GM08714 (cell line): ENCODE measurements around the gene IL18RAP.

ENCODE experiments used
- H3K4me3 ChIP-seq: fragments of 200-500 bp; sonication (Bioruptor generic); 2 replicates; pipeline ENCODE4 v1.5.1; 2014; ENCODE audit warnings: mild to moderate bottlenecking, low read length, inconsistent platforms
- ZNF274 ChIP-seq: IDR thresholded peaks from 2 replicates; pipeline ENCODE4 v1.6.1; 2012; ENCODE audit warnings: mild to moderate bottlenecking, low read depth, low read length

IL18RAP gene

GRCh38 chr2:102401456-102401855 lies 21.5 kb upstream of the IL18RAP start:
- H3K4me3 ChIP-seq, result no peak overlapping the region
- no peak for TF ChIP-seq ZNF274

GRCh38 chr2:102401865-102402264 lies 21.1 kb upstream of the IL18RAP start:
- H3K4me3 ChIP-seq, result no peak overlapping the region
- TF ChIP-seq ZNF274, result no peak

- no peak overlapping the region for H3K4me3 ChIP-seq
- TF ChIP-seq ZNF274, result no peak
Measured at GRCh38 chr2:102410952-102411351, 12.0 kb upstream of the IL18RAP start.

GRCh38 chr2:102412199-102412598 lies 10.8 kb upstream of the IL18RAP start:
- no peak overlapping the region for H3K4me3 ChIP-seq
- TF ChIP-seq ZNF274, result no peak

GRCh38 chr2:102417946-102418345 lies 5.0 kb upstream of the IL18RAP start:
- H3K4me3 ChIP-seq, result no peak overlapping the region
- TF ChIP-seq ZNF274, result no peak

DNA sequence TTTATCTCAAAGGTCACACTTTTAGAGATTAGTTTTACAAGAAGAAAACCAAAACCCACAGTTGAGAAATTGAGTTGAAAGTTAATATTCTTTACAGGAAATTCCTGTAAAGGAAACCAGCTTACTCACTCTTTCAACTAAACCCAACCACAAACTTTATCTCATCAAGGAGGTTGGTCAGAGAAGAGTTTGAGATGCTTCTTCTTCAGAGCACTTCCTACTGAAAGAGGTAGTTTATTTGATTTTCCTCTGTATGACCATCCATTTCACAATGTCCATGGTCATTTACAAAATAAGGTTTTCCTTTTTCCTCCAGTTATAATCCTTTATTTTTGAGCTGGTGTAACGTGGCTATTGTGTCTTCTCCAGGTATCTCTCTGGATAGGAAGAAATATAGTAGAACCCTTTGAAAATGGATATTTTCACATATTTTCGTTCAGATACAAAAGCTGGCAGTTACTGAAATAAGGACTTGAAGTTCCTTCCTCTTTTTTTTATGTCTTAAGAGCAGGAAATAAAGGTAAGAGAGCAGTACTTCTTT lies 4.5 kb upstream of the IL18RAP start:
- no peak overlapping the region for H3K4me3 ChIP-seq
- TF ChIP-seq ZNF274, result no peak

DNA sequence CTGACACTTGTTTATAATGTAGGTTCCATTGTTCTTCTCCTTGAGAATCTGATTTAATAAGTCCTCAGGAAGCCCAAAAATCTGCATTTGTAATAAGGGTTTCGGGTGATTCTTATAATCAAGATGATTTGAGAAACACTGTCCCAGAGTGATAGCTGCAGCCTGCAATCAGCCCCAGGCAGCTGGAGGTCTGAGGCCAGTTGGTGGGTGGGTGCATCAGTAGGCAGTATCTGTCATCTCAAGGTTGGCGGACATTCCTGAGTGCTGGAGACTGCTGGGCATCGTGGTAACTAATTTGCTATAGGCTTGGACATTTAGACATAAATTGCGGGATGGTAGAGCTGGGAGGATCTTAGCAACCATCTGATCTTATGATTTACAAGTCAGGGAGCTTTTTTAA lies 2.7 kb upstream of the IL18RAP start:
- H3K4me3 ChIP-seq, result no peak overlapping the region
- no peak for TF ChIP-seq ZNF274

- no peak for TF ChIP-seq ZNF274
- H3K4me3 ChIP-seq, result no peak overlapping the region
Measured at GRCh38 chr2:102421890-102422759, 835 bp upstream of the IL18RAP start.

DNA sequence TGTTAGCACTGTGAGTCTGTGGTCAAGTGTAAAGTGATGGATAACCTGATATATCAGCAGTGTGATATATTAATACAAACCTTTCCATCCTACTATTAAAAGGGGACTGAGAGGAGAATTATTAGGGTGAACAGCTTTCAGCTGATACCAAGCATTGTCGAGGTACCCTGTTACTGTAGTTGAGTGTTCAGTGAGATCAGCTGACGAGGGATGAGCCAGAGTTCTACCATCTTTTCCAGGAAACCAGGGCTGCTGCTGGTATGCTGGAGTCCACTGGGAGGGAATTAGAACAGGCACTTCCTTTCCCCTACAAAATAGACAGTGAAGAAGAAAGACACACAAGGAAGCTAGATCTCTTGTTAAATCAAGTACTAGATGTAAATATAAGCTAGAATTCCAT lies 408 bp downstream of the IL18RAP start:
- no peak for TF ChIP-seq ZNF274
- H3K4me3 ChIP-seq, result no peak overlapping the region

DNA sequence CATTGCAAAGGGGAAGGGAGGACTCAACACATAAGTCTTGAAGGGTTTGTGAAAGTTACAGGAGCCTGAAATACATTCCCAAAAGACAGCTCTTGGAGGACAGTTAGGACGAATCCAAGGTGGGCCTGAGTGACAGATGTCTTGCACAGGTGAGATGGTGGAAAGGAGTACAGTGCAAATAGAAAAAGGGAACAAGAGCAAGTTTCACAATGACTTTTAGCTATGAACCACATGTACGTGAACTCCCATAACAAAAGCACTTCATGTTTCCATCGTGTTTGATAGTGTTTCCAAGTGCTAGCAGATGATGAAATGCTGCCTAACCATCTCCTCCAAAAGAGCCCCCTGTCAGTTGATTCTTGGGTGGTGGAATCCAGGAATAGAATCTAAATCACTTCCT lies 1.8 kb downstream of the IL18RAP start:
- no peak overlapping the region for H3K4me3 ChIP-seq
- TF ChIP-seq ZNF274, result no peak

- no peak for TF ChIP-seq ZNF274
- H3K4me3 ChIP-seq, result no peak overlapping the region
Measured at GRCh38 chr2:102425441-102426132, 2.6 kb downstream of the IL18RAP start.

- no peak for TF ChIP-seq ZNF274
- H3K4me3 ChIP-seq, result no peak overlapping the region
Measured at GRCh38 chr2:102427249-102427648, 4.3 kb downstream of the IL18RAP start.

GRCh38 chr2:102428573-102428972 lies 5.6 kb downstream of the IL18RAP start:
- no peak for TF ChIP-seq ZNF274
- H3K4me3 ChIP-seq, result no peak overlapping the region

GRCh38 chr2:102432386-102432785 lies 9.4 kb downstream of the IL18RAP start:
- no peak overlapping the region for H3K4me3 ChIP-seq
- TF ChIP-seq ZNF274, result no peak
